ENCODE results near the gene LSAMP. TPM values are rescaled to one million over a fixed set of nuclear protein-coding genes. Genes with fewer than 3 reads are reported as not detected.

LSAMP gene
- total and polyA plus RNA-seq, 2 of the 13 experiments (the other 11 are each of a cell fraction or from before 2014, with no cell fraction given) = not detected

GRCh38 chr3:115819785-115820384, 625.4 kb downstream of the LSAMP start (continued):
- TF ChIP-seq, protein P1, sequence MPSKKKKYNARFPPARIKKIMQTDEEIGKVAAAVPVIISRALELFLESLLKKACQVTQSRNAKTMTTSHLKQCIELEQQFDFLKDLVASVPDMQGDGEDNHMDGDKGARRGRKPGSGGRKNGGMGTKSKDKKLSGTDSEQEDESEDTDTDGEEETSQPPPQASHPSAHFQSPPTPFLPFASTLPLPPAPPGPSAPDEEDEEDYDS (CRISPR knock-in tag; IDR thresholded peaks at IDR 0.05) = peak; percentile 58; the same call in 1 of the 2 replicates
- TF ChIP-seq ZNF343 (CRISPR knock-in tag; IDR thresholded peaks at IDR 0.05) (no peak), ZNF839 (CRISPR knock-in tag; IDR thresholded peaks at IDR 0.05; ENCODE audit: borderline replicate concordance) (no peak), ERF (CRISPR knock-in tag; IDR thresholded peaks at IDR 0.05) (peak; percentile 54; the same call in 1 of the 2 replicates), MXD1 (CRISPR knock-in tag; IDR thresholded peaks at IDR 0.05) (no peak), SAP130 (CRISPR knock-in tag; IDR thresholded peaks at IDR 0.05; ENCODE audit: low read depth) (0 out of 2 replicates have a peak, but pooled peaks have one; percentile 21), SOX13 (IDR thresholded peaks at IDR 0.05) (no peak), SOX13 (CRISPR knock-in tag; conservative IDR thresholded peaks at IDR 0.05 in 1 of 2, IDR thresholded peaks at IDR 0.05 in 1 of 2) (0 out of 4 replicates have a peak, but pooled peaks of 1 of the 2 experiments have one; percentile 16), FOSL1 (CRISPR knock-in tag; IDR thresholded peaks at IDR 0.05; ENCODE audit: borderline replicate concordance) (no peak), ZBTB34 (CRISPR knock-in tag; IDR thresholded peaks at IDR 0.05) (no peak), ZNF124 (CRISPR knock-in tag; IDR thresholded peaks at IDR 0.05) (no peak; the same call in 1 of the 2 replicates), SP5 (CRISPR knock-in tag; IDR thresholded peaks at IDR 0.05; ENCODE audit: borderline replicate concordance, low read depth) (no peak), PHF8 (CRISPR knock-in tag; IDR thresholded peaks at IDR 0.05) (no peak), ESRRA (CRISPR knock-in tag; IDR thresholded peaks at IDR 0.05; ENCODE audit: low read depth) (no peak), ZNF501 (CRISPR knock-in tag; IDR thresholded peaks at IDR 0.05) (no peak), HIVEP1 (CRISPR knock-in tag; IDR thresholded peaks at IDR 0.05) (no peak), SYNCRIP (IDR thresholded peaks at IDR 0.05; ENCODE audit: insufficient read depth, low read depth, low read length) (no peak), TP53 (CRISPR knock-in tag; conservative IDR thresholded peaks at IDR 0.05) (no peak), ZMYM4 (CRISPR knock-in tag; IDR thresholded peaks at IDR 0.05) (0 out of 2 replicates have a peak, but pooled peaks have one; percentile 21), KLF13 (CRISPR knock-in tag; IDR thresholded peaks at IDR 0.05) (no peak), KDM4B (CRISPR knock-in tag; IDR thresholded peaks at IDR 0.05) (no peak), MAFG (CRISPR knock-in tag; IDR thresholded peaks at IDR 0.05) (no peak), ZNF792 (CRISPR knock-in tag; IDR thresholded peaks at IDR 0.05) (no peak)
- TF ChIP-seq, protein P2, sequence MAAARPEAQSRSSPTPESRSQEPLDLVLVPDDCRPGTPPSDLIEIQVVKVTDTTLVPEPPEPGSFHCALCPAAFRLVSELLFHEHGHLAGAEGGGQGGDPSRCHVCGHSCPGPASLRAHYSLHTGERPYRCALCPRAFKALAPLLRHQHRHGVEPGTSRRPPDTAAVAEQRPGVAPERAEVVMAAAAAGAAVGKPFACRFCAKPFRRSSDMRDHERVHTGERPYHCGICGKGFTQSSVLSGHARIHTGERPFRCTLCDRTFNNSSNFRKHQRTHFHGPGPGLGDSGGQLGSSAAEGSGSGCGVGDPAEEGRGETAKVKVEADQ (CRISPR knock-in tag; IDR thresholded peaks at IDR 0.05; ENCODE audit: borderline replicate concordance) = no peak
- TF ChIP-seq, protein P3, sequence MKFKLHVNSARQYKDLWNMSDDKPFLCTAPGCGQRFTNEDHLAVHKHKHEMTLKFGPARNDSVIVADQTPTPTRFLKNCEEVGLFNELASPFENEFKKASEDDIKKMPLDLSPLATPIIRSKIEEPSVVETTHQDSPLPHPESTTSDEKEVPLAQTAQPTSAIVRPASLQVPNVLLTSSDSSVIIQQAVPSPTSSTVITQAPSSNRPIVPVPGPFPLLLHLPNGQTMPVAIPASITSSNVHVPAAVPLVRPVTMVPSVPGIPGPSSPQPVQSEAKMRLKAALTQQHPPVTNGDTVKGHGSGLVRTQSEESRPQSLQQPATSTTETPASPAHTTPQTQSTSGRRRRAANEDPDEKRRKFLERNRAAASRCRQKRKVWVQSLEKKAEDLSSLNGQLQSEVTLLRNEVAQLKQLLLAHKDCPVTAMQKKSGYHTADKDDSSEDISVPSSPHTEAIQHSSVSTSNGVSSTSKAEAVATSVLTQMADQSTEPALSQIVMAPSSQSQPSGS (CRISPR knock-in tag; IDR thresholded peaks at IDR 0.05) = 0 out of 2 replicates have a peak, but pooled peaks have one; percentile 43
- TF ChIP-seq, protein P4, sequence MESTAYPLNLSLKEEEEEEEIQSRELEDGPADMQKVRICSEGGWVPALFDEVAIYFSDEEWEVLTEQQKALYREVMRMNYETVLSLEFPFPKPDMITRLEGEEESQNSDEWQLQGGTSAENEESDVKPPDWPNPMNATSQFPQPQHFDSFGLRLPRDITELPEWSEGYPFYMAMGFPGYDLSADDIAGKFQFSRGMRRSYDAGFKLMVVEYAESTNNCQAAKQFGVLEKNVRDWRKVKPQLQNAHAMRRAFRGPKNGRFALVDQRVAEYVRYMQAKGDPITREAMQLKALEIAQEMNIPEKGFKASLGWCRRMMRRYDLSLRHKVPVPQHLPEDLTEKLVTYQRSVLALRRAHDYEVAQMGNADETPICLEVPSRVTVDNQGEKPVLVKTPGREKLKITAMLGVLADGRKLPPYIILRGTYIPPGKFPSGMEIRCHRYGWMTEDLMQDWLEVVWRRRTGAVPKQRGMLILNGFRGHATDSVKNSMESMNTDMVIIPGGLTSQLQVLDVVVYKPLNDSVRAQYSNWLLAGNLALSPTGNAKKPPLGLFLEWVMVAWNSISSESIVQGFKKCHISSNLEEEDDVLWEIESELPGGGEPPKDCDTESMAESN (CRISPR knock-in tag; conservative IDR thresholded peaks at IDR 0.05) = no peak

Measured in HepG2 (cell line).